GM18508 (cell line): Measurements from ENCODE around the gene KIF1A.
"Not testable (repeated sequence)": the region's sequence is repeated elsewhere in the genome, so short reads cannot be mapped to it uniquely, and the experiment has no call there.

ENCODE experiments used
- ATAC-seq: cut with Tn5 transposase; IDR thresholded peaks from one replicate; pipeline ENCODE4 v1.9.1; 2021; ENCODE audit warnings: moderate number of reproducible peaks; ENCODE audit not compliant: insufficient read depth, unreplicated experiment

Gene KIF1A

DNA sequence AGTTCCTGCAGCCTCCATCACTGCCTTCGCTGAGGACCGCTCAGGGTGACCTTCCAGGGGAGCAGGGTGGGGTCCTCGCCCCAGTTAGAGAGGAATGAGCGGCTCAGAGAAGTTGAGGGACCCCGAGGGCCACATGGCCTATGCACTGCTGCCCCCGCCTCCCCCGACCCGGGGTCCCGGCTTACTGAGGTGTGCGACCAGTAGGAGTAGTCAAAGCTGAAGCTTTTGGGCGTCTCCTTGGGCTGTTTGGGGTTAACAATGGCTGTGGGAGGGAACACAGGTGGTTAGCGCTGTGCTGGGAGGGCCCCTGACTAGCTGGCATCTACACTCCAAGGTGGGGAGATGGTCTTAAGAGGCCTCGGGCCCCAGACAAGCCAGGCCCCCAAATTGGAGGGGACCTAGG, 31.0 kb downstream of the KIF1A start:
- no peak for ATAC-seq

DNA sequence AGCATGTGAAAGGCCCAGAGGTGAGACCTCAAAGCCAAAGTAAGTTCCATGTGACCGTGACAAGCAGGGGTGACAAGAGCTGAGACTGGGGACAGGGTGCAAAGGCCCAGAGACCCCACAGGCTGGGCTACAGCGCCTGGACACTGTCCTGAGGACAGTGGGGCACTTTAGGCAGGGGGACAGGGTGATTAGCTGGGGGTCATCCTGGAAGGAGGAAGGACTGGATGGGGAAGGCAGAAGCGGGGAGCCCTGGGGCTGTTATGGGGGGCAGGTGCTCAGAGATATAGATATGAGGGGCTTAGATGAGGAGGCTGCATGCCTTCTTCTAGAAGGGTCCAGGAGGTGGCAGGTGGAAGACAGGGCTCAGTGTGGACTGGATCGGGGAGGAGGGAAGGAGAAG, 31.5 kb downstream of the KIF1A start:
- no peak for ATAC-seq

DNA sequence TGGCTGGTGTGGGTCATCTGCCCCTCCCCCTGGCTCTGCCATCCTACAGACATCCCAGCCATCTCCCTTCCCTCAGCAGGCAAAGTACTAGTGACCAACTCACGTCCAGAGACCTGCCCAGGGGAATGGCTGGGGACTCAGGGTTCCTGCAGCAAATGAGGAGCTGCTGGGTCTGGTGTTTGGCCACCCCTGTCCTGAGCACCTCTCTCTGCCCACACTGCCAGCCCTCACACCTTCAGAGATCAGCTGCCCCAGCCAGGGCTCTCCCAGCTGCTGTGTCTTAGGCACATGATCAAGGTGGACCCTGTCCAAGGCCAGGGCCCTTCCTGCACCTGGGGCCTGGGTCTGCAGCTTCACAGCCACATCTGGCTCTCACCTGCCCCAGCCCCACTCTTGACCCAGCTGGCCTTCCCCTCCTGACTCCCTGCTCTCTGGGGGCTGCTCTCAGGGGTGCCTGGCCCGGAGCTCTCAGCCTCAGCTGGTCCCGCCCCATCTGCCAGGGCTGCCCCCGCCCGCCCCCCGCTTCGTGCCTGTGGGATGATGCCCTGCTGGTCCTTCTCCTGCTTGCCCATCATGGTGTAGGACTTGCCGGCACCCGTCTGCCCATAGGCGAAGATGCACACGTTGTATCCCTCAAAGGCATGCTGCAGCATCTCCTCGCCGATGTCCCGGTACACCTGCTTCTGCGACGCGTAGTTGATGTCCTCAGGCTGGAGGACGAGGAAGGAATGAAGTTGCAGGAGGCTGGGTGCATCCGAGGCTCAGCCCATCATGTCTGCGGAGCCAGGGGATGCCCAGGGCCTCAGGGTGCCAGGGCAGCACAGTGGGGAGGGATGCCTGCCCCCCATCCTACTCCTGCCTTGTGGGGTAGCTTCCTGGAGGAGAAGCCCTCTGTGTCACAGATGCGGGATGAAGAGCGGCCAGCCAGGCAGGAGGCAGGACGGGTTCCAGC, 32.2 kb downstream of the KIF1A start:
- no peak for ATAC-seq

DNA sequence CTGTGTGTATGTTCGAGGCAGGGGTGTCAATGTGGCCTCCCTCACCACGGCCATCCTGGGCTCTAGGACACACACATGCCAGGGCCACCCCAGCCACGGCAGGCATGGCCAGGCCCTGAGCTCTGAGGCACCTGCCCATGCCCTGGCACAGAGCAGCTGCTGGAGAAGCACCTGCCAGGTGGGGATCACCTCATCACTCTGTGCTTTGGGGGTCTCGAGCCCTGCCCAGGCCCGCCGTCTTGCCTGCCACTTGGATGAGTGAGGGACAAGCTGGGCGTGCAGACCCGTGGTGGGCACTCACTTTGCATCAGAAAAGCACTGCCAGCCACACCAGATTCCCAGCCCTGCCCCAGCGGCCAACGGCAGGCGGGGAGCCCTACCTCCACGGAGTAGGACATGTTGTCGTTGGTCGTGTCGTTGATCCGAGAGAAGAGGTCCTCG, 33.1 kb downstream of the KIF1A start:
- no peak for ATAC-seq

DNA sequence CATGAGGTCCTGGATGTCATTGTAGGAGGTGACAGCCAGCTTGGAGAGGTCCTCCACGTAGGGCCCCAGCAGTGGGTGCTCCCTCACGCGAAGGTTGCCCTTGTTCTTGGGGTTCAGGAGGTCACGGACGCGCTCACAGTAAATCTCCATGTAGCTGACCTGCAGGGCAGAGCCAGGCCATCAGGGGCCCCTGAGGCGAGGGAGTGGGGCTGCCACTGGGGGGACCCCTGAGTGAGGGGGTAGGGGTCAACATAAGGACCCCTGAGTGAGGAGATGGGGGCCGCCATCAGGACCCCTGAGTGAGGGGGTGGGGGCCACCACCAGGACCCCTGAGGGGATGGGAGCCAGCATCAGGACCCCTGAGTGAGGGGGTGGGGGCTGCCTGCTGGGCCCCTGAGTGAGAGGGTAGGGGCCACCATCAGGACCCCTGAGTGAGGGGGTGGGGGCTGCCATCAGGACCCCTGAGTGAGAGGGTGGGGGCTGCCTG, 33.6 kb downstream of the KIF1A start:
- ATAC-seq: no peak

DNA sequence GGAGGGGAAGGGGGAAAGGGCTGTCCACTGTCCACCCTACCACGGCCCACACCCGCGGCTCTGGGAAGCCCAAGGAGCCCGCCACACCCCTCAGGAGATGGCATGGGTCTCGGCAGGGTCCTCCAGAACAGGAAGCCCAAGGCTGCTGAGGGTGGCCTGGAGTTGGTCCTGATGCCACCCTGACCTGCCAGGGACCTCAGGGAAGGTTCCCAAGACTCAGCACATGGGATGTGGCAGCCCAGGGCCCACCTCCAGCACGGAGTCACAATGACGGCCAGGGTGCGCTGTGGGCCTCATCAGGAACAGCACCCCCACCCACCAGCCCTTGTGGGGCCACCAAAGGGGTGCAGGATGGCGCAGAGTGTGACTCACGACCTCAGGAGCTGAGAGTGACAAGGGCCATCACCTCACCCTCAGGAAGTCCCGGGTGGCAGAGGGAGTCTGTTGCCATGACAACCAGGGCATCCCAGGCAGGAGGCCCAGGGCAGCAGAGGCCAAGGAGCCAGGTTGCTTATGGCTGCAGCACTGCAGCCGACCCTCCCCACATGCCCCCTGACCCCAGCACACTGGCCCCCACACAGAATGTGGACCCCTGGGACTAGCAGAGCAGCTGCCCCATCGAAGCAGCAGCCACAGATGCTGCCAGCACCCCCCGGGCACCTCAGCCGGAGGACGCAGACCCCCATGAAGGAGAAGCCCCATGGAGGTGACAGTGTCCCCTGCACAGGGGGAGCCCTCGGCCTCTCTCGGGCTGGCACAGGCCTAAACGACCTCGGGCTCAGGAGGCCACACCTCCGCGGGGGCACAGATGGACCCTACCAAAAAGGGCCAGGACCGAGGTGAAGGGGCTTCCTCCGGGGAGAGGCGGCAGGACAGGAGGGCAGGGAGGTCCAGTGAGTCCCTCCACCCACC, 34.3 kb downstream of the KIF1A start:
- no peak for ATAC-seq

DNA sequence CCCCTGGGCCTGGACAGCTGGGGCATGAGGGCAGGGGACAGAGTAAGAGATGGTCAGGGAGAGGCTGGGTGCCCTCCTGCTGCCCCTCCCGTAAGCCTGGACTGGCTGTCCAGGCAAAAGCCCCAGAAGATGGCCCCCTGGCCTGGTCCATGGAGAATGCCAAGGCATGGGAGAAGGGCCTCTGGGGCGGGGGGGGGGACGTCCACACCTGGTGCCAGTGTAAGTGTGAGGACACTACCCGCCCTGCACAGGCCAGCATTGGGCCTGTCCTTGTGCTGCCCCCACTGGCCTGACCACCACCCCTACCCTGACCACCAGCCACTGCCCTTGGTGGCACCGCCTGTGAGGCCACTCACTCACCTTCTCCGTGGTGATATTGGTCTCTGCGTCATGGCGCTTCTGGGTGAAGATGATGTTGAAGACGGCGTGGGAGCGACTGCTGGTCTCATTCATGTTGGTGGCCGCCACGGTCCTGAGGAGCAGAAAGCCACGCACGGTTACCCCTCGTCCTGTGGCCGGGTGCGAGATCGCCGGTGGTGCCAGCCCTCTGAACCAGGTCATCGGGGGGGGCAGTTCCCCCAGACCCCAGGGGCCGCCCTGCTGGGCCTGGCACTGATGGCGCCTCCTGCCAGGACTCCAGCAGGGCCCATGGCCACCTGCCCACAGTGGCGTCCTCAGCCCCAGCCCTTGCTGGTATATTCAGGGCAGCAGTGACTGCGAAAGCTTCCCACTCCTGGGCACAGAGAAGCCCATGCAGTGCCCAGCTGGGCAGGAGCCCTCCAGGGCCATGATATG, 35.2 kb downstream of the KIF1A start:
- no peak for ATAC-seq

DNA sequence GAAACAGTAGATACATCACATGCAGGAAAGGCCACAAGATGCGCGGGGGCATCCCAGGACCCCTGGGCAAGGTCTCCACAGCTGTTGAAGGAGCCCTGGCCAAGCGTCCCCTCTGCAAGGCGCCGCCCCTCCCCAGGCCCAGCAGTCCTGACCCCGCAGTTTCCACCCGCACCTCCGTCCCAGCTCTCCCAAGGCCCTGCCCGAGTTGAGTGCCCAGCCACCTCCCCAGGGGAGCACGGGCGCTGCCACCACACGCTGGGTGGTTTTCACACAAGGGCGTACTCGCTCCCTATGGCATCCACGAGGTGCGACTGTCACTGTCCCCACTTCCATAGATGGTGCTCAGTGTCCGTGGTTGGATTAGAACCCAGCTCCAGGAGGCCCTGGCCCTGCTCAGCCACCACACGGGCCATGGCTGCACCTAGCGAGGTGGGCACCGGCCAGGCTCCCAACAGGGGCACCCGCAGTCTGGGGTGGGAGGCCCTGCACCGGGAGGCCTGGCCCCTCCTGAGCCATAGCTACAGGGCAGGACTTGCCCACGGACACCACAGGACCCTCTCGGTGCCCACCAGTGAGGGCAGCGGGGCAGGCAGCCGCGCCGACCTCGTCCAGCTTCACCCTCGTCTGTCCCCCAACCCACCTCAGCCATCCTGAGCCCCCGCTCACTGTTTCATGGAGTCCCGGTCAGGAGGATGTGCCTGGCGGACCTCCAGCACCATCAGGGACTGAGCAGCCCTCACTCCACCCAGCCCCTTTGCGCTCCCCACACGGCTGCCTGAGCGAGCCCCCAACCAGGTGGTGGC, 36.0 kb downstream of the KIF1A start:
- ATAC-seq: no peak

DNA sequence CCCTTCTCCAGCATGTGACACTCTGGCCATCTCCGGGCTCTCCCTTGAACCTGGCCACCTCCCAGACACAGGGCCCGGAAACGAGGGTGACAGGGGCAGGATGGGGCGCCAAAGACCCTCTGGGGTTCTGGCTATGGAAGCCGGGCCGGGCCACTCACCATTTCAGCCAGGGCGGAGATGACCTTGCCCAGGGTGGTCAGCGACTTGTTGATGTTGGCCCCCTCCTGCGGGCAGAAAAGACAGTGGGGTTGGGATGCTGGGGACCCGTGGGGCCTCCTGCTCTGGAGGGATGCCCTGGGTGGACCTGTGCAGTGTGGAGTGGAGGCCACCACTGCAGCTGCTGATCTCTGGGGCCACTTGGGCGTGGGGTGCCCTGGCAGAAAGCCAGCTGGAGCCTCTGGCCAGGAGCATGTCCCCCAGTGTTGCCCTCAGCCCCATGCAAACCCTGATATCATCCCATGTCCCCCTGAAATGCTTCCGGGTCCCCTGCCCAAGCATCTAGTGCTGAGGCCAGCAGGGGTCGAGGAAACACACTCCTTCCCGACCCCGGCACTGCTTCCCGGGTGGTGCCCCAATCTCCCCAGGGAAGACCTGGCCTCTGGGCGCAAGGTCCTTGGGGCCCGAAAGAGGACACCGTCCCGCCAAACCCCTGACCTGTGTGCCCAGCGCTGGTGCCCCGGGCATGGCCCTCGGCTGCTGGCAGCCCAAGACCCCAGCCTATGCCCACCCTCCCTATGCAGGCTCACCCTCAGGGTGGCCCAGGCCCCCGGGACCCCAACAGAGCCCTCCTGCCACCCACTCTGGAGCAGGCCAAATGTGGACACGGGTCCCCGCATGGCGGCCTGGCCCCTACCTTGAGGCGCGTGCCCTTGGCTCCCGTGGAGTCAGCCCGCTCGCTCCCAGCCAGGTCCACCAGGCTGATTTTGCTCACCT, 36.9 kb downstream of the KIF1A start:
- ATAC-seq: no peak

DNA sequence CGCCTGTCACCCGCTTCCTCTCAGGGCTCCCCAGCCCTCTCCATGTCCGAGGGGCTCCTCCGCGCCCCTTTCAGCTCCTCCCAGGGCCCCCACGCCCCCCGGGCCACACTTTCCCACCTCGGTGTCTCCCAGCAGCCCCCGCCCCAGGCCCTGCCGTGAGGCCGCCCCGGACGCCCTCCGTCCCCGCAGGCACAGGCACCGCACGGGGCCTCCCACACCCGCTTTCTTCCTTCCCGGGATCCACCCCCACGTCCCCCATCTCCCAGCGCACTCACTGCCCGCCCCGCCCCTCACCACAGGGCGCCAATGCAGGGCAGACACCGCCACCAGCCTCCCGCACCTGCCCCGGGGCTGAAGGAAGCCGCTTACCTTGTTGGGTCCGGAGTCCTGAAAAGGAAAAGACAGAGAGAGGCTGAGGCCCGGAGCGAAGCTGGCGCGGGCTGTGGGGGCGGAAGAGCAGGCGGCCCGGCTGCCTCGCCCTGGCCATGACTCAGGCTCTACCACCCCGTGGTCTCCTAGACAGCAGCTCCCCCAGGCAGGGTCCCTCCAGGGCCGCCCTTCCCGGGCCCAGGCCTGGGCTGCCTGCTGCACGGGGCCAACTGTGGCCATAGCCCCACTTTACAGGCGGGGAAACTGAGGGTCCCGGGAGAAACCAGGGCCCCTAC, 37.7 kb downstream of the KIF1A start:
- no peak for ATAC-seq

DNA sequence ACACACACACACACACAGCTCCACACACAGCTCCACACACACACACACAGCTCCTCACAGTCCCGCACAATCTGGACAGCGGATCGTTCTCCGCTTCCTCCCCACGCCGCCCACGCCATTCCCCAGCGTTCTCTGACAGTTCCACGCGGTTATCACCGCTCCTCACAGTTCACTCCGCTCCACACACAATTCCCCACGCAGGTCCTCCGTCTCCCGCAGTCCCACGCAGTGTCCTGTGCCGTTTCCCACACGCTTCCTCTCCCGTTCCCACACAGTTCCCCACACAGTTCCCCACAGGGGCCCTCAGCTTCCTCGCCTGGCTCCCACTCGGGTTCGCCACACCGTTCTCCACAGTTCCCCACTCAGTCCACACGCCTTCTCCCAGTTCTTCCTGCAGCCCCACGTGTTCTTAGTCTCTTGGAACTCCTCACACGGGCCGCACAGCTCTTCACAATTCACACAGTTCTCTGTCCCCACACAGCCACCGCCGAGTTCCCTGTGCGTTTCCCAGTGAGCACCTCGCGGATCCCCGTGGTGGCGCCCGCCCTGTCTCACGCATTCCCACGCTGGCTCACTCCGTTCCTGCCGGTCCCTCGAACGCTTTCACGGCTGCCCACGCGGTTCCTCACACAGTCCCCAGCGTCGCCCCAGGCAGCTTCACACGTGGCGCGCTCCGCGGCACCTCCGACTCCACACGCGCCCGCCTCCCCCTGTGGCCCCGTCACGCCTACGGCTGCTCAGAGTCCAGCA, 38.4 kb downstream of the KIF1A start:
- ATAC-seq: no peak

DNA sequence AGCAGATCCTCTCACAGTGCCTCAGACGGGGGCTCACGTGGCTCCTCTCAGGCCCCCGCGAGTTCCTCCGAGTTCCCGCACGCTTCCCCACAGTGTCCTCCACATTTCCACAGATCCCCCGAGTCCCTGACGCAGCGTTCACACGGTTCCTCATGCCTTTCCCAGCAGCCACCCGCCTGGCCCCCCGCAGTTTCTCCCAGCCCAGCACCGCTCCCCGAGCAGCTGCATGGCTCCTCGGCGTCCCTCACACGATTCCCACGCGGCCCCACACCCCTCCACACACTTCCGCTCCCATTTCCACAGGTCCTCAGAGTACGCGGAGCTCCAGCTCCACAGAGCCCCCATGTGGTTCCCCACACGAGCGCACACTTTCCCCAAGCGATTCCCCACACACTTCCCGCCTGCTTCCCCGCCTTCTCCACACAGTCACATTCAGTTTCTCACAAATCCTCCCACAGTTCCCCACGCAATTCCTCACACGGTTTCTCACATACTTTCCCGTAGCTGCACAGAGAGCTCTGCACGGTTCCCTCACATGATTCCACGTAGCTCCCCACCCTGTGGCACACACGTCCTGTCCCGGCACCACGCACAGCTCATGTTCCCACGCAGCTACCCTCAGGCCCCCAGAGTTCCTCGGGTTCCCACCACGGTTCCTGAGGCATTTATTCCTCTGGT, 39.9 kb downstream of the KIF1A start:
- no peak for ATAC-seq

DNA sequence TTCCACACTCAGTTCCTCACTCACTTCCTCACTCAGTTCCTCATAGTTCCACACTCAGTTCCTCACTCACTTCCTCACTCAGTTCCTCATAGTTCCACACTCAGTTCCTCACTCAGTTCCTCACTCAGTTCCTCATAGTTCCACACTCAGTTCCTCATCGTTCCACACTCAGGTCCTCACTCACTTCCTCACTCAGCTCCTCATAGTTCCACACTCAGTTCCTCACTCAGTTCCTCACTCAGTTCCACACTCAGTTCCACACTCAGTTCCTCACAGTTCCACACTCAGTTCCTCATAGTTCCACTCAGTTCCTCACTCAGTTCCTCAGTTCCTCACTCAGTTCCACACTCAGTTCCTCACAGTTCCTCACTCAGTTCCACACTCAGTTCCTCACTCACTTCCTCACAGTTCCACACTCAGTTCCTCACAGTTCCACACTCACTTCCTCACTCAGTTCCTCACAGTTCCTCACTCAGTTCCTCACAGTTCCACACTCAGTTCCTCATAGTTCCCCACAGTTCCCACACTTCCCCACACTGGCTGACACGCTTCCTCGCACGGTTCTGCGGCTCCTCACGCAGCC, 40.7 kb downstream of the KIF1A start:
- not testable (repeated sequence) for ATAC-seq

DNA sequence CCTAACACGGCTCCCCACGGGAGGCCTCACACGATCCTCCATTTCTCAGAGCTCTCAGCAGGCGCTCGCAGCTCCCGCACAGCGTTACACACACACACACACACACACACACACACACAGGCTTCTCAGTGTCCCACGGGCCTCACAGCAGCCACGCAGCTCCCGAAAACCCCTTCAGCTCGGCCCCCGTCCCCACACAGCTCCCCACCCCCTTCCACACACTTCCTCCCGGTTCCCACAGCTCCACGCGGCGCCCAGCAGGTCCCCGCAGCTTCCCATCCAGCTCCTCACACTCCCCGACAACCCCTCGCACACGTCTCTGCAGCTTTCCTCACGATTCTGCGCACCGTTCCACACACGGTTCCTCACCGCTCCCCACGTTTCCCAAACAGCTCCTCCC, 41.6 kb downstream of the KIF1A start:
- ATAC-seq: no peak

DNA sequence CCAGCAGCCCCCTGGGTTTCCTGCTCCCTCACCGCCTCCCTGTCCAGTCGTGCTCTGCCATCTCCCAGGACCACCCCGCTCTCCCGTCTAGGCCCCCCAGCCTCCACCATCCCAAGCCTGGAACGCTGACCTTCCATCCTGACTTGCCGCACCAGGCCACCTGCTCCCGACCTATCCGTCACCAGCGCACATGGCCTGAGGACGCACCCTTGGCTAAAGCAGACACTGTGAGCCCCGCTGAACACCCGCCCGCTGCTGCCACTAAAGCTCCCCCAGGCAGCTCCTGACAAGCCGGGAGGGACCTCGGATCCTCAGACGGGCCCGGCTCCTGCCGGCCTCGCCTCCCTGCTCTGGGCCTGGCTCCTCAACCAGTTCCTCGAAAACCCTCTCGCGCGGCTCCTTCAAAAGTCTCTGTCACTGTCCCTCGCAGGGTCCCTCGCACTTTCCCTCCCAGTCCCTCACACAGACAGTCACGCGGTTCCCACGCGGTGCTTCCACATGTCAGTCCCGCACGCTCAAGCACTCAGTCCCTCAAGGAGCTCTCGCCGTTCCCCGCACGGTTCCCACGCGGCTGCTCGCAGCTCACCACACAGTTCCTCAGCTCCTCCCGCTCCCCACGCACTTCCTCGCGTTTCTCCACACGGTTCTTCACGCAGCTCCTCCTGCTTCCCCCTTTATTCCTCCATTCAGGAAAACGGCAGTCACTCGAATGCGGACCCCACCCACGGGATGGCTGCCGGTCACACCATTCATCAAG, 42.4 kb downstream of the KIF1A start:
- ATAC-seq: no peak

DNA sequence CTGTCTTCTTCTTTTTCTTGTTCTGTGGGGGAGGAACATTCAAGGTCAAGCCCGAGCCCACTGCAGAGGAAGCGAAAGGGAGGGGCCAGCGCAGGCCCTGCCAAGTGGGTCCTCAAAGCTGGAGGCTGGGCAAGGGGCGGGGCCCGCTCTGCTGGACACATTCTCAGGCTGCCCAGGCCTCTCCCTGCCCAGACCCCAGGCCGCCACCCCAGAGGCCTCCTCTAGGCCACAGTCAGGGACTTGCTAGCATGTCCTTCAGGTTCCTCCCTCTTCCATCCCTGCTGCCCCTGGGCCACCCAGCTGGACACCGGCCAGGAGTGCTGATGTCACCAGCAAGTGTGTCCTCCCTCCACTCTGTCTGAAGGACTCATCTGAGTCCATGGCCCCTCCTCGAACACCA, 44.1 kb downstream of the KIF1A start:
- no peak for ATAC-seq
